HG02642 (cell line): Measurements from ENCODE around the gene C3orf20.

Source experiments
- ATAC-seq: cut with Tn5 transposase; IDR thresholded peaks from one replicate; pipeline ENCODE4 v1.9.1; 2021; ENCODE audit warnings: mild to moderate bottlenecking; ENCODE audit not compliant: unreplicated experiment, poor library complexity

The C3orf20 gene

DNA sequence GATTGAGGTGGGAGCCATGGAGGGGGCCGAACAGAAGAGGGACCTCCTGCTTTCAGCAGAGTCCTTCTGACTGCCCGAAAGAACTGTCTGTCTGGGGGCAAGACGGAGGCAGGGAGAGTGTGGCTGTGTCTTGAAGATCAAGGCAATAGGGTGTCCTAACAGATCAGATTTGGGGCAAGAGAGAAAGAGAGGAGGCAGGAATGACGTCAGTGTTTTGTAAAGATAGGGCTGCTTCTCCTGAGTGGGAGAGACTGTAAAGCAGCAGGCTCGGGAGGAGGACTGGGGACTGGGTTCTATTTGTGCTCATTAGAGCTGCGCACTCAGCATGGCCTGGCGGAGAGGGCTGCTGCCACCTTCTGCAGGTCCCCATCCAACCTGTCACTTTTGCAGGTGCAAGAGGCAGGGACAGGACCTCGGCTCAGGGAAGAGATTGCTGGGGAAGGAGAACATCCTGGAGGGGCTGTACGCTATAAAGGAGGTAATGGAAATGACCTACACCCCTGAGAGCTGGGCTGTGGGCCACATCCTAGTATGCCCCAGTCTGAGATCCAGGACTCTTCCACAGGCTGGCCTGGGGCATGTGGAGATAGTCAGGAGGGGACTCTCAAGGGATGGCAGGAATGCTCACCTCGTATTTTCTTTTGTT, 114.8 kb downstream of the C3orf20 start:
- ATAC-seq: no peak

DNA sequence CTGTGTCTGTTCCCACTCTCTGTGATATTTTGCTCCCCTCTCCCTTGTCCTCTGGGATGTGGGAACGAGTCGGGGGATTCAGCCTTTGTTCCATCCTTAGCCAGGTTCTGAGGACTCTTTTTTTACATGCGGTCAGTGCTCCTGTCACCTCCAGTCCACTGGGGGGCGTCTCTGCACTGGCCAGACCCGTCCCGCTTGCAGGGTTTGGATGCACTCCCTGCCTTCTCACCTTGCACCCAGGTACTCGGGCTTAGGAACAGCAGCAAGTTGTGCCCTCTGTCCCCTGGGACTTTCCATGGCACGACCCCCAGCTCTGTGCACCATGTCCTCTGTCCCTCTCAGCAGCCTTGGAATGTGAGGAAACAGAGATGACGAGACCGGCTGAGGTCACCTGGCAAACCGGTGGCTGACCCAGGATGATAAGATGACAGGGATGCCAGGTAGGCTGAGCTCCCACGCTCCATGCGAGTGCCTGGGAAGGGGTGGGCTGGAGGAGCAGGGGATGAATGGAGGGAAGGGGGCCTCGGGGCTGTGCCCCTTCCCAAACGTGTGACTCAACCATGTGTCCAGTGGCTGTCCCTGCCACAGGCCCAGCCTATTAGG, 116.5 kb downstream of the C3orf20 start:
- ATAC-seq: no peak

DNA sequence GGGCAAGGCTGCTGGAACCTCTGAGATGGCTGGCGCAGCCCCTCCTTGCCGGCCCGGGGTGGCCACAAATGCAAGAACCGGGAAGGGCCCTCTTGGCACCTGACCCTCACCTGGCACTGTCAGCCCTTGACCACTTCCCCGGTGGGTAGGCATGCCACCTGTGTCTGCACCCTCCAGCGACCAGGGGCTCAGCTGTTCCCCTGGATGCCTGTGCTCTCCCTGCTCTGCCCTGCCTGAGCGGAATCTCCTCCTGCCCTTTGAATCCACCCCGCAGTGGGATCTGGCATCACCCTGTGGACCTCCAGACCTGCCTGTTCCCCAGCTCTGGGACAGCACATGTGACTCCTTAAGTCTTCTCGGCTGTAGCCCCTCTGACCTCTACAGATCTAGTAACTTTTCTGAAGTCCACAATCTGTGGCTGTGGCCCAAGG, 117.8 kb downstream of the C3orf20 start:
- no peak for ATAC-seq

DNA sequence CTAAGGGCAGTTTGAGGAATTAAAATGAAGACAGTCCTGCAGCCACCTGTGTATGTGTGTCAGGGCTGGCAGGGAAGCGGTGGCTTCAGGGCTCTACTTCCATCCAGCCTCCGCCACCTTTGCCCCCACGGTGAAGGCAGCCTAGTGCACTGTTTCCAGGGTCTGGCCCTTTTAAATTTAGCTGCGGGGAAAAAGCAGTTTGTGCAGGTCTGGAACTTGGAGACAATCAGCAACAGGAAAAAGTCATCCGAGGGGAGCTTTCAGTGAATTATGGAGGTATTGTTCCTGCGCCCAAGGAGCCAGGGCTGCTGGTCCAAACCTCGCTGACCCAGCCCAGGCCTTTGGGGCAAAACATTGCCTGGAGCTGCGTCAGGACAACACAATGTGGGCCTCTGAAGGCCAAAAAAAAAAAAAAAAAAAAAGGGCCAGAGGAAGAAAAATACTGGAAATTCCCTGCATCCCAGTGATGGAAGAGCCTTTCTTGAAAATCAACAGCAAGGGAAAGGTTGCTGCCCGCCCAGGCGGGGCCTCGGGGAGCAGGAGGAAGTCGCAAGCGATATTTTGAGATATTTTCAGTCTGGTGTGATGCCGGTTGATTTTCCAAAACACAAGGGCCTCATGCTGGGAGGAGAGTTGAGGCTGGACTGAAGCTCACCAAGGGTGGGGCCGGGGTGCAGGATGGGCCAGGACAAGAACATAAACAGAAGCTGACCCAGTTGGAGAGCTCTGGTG, 118.4 kb downstream of the C3orf20 start:
- ATAC-seq: no peak

DNA sequence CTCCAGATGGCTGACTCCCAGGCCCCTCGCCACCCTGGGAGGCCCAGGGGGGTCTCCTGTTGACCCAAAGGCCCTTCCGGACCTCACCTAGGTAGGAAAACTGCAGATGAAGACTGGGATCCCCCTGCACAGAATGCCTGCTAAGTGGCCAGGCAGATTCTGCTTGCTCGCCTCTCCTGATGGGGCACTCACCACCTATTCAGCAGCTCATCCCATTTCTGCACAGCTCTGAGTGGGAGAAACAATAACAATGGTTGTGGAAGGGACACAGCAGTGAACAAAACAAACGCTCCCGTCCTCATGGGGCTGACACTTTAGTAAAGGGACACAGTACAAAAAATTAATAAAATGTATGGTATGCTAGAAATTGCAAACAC, 118.9 kb downstream of the C3orf20 start:
- ATAC-seq: no peak

DNA sequence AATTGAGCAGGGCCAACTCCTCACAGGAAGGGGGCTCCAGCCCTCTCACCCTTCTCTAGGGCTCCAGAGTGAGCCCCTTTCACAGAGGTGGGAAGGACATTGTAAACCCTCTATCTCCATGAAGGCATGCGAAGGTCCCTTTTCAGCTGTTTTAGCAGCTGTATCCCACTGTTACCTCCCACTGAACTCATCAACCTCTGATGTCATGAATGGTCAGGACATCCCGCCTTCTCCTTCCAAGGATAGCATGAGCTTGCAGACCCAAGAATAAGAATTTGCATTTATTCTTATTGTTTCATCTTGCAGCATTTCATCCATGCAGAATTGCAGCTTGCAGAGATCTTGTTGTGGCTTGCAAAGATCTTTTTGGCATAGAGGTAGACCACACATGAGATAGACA, 119.5 kb downstream of the C3orf20 start:
- no peak for ATAC-seq

DNA sequence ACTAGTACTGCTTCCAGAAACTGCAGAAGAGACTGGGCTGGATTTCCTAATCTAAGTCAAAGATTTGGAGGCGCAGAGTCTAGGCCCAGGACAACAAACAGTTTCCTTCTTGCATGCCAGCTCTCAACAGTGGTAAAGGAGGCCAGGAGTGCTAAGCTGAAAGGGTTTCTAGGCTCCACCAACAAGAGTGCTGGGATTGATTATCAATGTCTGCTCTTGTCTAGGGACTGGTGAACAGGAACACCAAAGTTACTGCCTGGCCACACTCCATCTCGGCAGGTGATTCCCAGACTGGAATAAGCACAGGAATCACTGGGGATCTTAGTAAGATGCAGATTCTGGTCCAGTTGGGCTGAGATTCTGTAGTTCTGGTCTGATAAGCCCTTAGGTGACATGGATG, 121.1 kb downstream of the C3orf20 start:
- ATAC-seq: no peak

DNA sequence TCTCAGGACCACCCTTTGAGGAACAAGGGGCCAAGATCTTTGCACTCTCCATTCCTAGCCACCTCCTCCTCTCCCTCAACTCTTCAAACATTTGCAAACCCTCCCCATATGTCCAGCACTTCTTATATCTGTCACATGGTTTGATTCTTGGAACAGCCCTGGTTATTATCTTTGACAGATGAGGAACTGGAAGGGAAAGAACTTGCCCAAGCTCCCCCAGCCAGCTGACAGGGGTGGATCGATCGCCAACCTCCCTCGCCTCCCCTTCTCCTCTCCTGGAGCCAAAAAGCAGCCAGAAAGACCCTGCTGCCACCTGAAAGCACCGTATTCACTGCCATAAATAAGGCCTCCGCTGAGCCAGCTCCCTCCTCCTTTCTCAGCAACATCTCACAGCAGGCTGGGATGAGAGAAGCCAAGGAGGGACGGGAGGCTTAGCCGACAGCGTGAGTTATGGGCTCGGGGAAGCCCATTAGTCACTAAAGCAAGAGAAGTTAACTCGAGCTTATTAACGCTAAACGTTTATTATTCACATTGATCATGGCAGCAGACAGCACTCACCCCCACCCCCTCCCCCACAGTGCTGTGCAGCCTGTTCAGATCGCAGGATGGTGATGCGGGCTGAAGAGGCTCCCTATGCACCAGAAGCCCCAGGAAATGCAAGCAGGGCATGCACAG, 121.6 kb downstream of the C3orf20 start:
- no peak for ATAC-seq

DNA sequence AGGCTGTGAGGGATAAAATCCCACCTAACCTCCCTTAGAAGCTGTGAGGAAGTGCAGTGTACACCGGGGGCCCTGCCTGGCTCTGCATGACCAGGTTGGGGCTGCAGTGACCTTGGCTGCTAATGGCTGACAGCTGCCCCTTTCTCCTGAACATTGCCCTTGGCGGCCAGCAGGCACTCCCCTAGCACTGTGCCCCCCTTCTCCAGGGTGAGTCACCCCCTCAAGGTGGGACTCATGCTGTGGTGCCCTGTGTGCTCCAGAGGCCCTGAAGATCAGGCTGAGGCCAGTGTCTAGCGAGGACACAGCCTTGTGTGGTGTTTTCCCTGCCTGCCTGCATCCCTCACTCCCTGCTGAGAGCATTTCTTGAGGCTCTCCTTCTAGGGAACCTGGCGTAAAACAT, 122.8 kb downstream of the C3orf20 start:
- no peak for ATAC-seq

DNA sequence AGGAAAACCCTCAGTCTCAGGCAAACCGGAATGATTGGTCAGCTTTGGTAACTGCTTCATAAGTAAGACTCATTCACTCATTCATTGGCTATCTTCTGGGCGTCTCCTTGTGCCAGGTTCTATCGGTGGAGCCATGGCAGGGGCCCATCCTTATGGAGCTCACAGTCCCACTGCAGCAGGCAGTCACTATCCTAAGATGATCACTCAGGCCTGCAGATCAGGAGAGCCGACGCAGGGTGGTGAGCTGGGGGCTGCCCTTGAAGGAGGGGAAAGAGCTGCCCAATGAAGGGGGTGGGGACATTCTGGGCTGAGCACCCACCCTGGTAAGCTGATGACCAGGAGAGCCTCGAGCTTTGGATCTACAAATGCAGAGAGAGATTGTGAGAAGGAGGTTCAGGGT, 123.3 kb downstream of the C3orf20 start:
- ATAC-seq: no peak

DNA sequence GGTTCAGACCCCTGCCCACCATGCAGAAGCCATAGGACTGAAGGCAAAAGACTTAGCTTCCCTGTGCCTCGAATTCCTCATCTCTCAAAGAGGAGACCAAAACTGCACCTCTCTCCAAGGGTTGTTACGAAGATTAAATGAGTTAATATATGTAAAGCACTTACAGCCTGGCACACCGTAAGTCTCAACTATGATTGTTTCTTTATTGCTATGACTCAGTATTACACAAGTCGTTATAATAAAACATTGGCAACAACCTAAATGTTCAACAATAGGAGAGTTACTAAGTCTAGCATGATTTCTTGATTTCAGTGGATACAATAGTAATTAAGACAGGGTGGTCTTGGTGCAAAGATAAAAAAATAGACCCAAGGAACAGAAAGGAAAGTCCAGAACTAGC, 124.2 kb downstream of the C3orf20 start:
- ATAC-seq: no peak

DNA sequence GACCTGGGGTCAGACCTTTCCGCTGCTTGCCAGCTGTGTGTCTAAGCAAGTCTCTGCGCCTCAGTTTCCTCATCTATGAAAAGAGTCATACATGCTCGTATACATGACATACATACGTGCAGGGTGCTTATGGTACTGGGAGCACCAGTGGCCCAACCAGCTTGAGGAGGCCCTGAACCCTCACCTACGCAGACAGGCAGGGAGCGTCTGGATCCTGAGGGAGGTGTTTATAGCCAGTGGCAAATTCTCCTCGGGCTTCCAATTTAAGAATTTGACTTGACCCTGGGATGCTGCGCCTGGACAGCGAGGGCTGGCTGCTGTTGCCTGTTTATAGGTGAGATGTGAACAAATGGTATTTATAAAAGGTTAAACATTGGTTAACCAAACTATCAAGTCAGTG, 126.1 kb downstream of the C3orf20 start:
- no peak for ATAC-seq

DNA sequence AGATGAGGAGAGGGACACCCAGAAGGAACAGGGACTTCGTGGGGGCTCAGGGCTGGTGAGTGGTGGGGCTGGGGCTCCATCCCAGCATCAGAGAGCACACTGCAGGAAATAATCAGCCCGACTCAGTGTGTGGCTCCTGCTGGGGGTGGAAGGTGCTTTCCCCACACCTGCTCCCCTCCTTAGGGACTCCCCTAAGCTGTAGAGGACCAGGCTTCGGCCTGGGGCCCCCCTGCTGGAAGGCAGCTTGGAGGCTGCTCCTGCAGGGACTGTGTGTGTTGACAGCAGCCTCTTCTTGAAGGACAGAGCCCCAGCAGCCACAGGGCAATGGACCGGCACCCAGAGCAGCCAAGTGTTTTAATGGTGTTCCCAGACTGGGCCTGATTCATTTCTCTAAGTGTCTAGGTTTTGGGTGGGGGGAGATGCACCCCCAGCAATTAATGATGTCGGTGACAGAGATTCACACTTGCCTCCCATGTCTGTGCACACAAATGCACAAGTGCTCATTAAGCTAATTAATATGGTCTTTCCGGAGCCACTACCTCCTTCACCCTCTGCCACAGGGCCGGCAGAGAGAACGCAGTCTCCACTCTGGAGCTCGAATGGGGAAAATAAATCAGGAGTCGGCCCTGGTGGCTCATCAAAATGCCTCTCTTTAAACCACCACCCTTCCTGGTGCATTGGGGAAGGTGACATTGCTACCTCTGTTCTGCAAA, 126.9 kb downstream of the C3orf20 start:
- ATAC-seq: no peak

DNA sequence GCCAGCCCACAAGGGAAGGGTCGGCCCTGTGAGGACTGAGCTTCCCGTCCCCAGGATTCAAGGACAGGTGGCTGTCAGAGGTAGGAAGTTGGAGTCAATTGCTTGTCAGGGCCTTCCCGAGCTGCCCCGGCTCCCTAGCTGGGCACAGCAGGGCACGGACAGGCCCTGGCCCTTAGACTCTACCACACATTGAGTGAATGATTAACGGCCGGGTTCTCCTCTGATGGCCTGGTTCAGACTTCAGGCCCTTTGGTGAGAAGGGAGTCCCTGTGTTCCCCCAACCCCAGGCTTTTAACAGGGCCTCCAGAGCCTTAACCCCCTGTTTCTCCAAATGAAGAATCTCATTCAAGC, 127.4 kb downstream of the C3orf20 start:
- ATAC-seq: no peak

DNA sequence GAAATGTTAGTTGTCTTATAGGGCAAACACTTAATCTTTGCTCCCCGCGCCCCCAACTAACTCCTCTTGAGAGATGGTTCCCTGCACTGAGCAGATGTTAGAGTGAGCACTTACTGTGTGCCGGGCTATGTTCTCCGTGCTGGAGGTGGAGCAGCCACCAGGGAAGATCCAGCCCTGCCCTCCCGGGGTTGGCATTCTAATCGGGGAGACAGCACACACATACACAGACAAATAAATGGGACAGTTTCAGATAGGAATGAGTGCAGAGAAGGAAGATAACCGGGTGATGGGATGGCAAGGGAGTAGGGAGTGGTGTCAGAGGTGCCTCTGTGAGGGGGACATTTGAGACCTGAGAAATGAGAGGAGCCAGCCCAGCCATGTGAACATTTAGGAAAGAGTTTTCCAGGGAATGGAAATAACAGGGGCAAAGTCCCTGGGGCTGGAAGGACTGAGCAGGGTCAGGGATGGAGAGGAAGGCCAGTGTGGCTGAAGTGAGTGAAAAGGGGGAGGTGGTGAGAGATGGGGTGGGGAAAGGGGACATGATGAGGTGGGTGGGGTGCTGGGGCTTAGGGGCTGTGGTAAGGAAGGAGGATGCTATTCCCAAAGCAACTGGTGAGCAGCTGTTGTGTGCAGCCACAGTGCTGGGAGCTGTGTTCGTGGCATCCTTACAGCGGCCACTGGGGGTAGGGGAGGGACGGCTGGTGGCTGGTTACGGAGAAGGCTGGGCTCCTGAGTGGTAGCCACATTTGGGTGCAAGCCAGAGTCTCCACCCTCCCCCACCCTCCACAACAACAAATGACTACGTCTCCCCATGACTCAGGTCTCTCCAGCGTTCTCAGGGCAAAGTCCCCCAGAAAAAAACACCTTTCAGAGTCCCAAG, 128.4 kb downstream of the C3orf20 start:
- no peak for ATAC-seq

DNA sequence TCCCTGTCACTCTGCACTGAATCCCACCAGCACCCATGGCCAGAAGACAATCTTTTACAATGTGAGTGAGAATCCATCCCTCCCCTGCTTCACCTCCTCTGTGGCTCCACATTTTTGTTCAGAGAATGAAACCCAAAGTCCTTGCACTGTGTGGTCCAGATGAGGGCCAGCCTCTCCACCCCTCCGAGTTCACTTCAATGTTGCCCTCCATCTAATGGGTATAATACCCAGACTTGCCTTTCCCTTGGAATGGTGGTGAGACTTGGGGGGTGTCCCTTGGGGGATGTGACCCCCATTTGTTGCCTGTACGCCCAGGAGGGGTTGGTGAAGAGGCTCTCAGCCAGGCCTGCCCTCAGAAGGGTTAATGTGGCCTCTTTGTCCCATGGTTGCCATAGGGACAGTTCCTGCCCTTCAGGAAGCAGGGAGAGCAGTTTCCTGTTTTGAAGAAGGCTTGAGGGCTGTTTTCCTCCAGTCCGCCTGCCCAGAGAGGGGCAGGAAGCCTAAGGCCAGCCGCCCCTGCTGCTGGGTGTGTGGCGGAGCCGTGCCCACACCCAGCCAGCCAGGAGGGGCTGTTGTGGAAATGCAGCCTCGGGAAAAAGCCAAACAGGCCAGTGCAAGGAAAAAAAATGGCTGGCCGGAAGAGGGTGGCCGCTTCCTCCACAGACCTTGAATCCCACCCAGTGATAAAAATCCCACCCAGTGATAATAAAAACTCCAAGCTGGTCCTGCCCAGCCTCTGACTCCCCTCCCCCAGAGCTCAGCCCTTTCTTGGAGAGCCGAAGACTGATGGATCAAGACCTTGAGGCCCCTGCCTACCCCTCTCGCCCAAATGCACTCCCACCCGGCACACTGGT, 129.3 kb downstream of the C3orf20 start:
- ATAC-seq: no peak

DNA sequence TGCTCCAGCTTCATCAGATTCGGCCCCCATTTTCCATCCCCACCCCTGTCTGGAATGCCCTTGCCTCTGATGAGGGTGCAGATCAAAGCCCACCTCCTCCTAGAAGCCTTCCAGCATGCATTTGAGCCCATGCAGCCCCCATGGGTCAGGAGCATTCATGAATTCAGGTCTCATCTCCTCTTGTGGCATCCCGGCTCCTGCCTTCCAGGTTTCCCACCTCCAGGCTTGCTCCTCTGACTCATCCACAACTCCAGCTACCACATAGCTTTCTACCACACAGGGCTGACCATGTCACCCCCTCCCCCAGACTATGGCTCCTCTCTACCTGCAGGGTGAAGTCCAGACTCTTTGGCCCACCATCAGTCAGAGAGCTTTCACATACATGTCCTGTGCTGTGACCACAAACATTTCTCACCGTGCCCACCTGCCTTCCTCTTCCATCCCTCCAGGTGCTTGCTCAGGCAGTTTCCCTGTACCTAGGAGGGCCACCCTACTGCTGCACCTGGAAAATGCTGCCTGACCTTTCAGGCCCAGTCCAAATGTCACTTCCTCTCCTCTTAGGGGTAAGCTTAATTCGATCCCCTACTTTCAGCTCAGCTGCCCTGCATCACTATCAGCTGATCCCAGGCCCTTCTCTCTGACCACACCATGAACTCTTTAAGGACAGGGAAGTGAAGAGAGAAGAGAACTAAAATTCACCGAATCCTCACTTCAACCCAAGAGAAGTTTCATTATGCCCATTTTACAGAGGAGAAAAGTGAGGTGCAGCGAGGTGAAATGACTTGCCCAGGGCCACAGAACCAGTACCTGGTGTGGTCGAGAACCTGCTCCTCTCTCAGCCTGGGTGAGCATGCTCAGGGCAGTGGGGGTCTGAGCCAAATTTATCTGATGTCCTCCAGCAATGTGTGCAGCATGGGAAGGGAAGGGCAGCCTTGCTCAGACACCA, 130.2 kb downstream of the C3orf20 start:
- no peak for ATAC-seq
